CD8-positive, alpha-beta memory T cell (primary cell): ENCODE data around the gene MIPEP. TPM values are rescaled to one million over a fixed set of nuclear protein-coding genes. Genes with fewer than 3 reads are reported as not detected.

Experiments used
- CTCF ChIA-PET: fragments of 350-600 bp; sonication (Branson Sonifier 250); formaldehyde crosslinking; loops from one replicate; lab custom pipeline; 2021; ENCODE audit warnings: antibody characterized with exemption; lab: Charles Lee
- POLR2A ChIA-PET: fragments of 350-600 bp; sonication (Branson Sonifier 250); formaldehyde crosslinking; loops from one replicate; lab custom pipeline; 2021; ENCODE audit warnings: antibody characterized with exemption; lab: Charles Lee
- DNase-seq, 5 donors: peaks; one replicate each; pipeline versions ENCODE4 v3.0.0 to v3.0.0-alpha.2; 2020 to 2022; ENCODE audit warnings: mixed read lengths in 1 of 5
- H3K27ac ChIP-seq: one replicate; pipeline ENCODE4 v1.7.0; 2013; ENCODE audit warnings: low read depth, mild to moderate bottlenecking, low read length, moderate library complexity
- H3K27me3 ChIP-seq: 2 replicates; pipeline ENCODE4 v1.7.0; 2013; ENCODE audit warnings: low read length, mild to moderate bottlenecking; ENCODE audit not compliant: insufficient read depth, poor library complexity, severe bottlenecking
- H3K36me3 ChIP-seq: 2 replicates; pipeline ENCODE4 v1.7.0; 2013; ENCODE audit warnings: mild to moderate bottlenecking, low read length, moderate library complexity; ENCODE audit not compliant: insufficient read depth
- H3K4me1 ChIP-seq: 2 replicates; pipeline ENCODE4 v1.7.0; 2013; ENCODE audit warnings: mild to moderate bottlenecking, low read length, moderate library complexity; ENCODE audit not compliant: insufficient read depth
- H3K4me3 ChIP-seq: 2 replicates; pipeline ENCODE4 v1.7.0; 2013; ENCODE audit warnings: mild to moderate bottlenecking, low read length
- H3K9me3 ChIP-seq: 2 replicates; pipeline ENCODE4 v1.7.0; 2013; ENCODE audit warnings: mild to moderate bottlenecking, low read length
- H3K27ac Mint-ChIP-seq, 8 donors: one replicate each; pipeline ENCODE4 v1.8.0; 2020 to 2021; ENCODE audit warnings: mixed read lengths in 8 of 8, mild to moderate bottlenecking in 6 of 8, inconsistent platforms in 3 of 8, moderate library complexity in 3 of 8
- H3K27me3 Mint-ChIP-seq, 2 donors: one replicate each; pipeline ENCODE4 v1.8.0; 2020 to 2021; ENCODE audit warnings: mixed read lengths in 2 of 2, mild to moderate bottlenecking in 1 of 2, moderate library complexity in 1 of 2
- H3K36me3 Mint-ChIP-seq, 3 donors: one replicate each; pipeline ENCODE4 v1.8.0; 2020 to 2021; ENCODE audit warnings: mixed read lengths in 3 of 3, inconsistent platforms in 1 of 3, mild to moderate bottlenecking in 1 of 3
- H3K4me1 Mint-ChIP-seq, 3 donors: one replicate each; pipeline ENCODE4 v1.8.0; 2020 to 2021; ENCODE audit warnings: mixed read lengths in 3 of 3, inconsistent platforms in 1 of 3, mild to moderate bottlenecking in 1 of 3
- H3K4me3 Mint-ChIP-seq, 7 donors: one replicate each; pipeline ENCODE4 v1.8.0; 2020 to 2021; ENCODE audit warnings: mixed read lengths in 7 of 7, mild to moderate bottlenecking in 6 of 7, moderate library complexity in 4 of 7, inconsistent platforms in 2 of 7
- H3K9me3 Mint-ChIP-seq, 5 donors: one replicate each; pipeline ENCODE4 v1.8.0; 2020 to 2022; ENCODE audit warnings: mixed read lengths in 5 of 5, mild to moderate bottlenecking in 3 of 5, moderate library complexity in 2 of 5, inconsistent platforms in 1 of 5
- polyA plus RNA-seq: library from polyadenylated mRNA; unstranded; fragments of 300-500 nt; fragmentation: Illumina TruSeq; gene quantifications from one replicate; pipeline ENCODE4 v1.2.3, GENCODE V29; 2021
- total RNA-seq, 2 experiments: library from RNA; stranded (reverse); gene quantifications; one replicate each; pipeline ENCODE4 v1.2.3, GENCODE V29; 2021

MIPEP gene
- total and polyA plus RNA-seq, 3 experiments from 2014 or later = 17.9 to 23.7 (median 18.8) TPM

- no peak for DNase-seq
- H3K4me3 ChIP-seq = no peak overlapping the region
- no peak overlapping the region for H3K4me3 Mint-ChIP-seq
Measured at GRCh38 chr13:23810685-23811240, 78.4 kb downstream of the MIPEP start.

GRCh38 chr13:23808803-23809202, 80.4 kb downstream of the MIPEP start:
- Histone ChIP-seq H3K9me3 (no peaks in the 10 kb centered on the region), H3K27ac (no peak overlapping the region), H3K4me1 (no peaks in the 10 kb centered on the region), H3K36me3 (no peaks in the 10 kb centered on the region), H3K27me3 (no peaks in the 10 kb centered on the region), H3K4me3 (no peak overlapping the region)
- ChIA-PET CTCF (no interaction called here), POLR2A (no interaction called here)
- Mint-ChIP-seq H3K27me3 (no peaks in the 10 kb centered on the region), H3K9me3 (no peaks in the 10 kb centered on the region), H3K36me3 (peaks cover 14 to 31% (median 23%) of the 10 kb centered on the region in 3 donors), H3K4me1 (no peaks in the 10 kb centered on the region), H3K4me3 (no peak overlapping the region), H3K27ac (no peak overlapping the region)
- no peak for DNase-seq

More at GRCh38 chr13:23810685-23811240, 78.4 kb downstream of the MIPEP start:
- CTCF ChIA-PET = no interaction called here
- Histone ChIP-seq H3K9me3 (no peaks in the 10 kb centered on the region), H3K27me3 (no peaks in the 10 kb centered on the region), H3K36me3 (no peaks in the 10 kb centered on the region), H3K27ac (no peak overlapping the region), H3K4me1 (no peaks in the 10 kb centered on the region)
- H3K9me3 Mint-ChIP-seq = no peaks in the 10 kb centered on the region
- no peak overlapping the region for H3K27ac Mint-ChIP-seq
- H3K4me1 Mint-ChIP-seq = no peaks in the 10 kb centered on the region
- POLR2A ChIA-PET = no interaction called here
- peaks cover 4 to 13% (median 7%) of the 10 kb centered on the region in 3 donors for H3K36me3 Mint-ChIP-seq
- H3K27me3 Mint-ChIP-seq = no peaks in the 10 kb centered on the region

DNA sequence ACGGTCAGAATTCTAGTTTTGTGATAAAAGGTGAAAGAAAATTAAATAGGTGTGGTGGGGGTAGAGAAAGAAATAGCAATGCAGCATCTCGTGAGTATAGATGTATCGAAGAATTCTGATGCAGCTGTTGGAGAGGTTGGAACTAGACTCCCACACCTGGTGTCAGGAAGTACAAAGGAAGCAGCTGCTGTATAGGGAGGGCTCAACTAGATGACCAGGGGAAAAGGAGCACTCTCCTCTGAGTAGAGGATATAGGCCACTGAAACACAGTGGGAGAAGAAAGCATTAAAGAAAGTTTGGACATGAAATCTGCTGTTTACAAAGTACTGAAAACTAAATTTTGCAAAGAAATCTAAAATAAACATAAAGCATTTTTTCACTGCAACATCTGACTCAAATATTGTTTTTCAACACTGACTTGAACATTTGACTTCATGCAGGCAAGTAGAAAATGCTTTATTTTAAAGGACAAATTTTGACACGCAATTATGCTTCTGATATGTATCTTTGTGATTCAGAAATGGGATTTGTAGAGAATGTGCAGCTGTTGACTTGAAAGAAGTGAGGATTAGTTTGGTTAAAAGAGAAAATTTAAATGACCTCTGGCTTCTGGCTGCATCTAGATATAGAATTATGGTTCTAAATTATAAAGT, 82.2 kb downstream of the MIPEP start:
- Mint-ChIP-seq H3K36me3 (peaks cover 14 to 40% (median 24%) of the 10 kb centered on the region in 3 donors), H3K4me1 (no peaks in the 10 kb centered on the region), H3K27ac (no peak overlapping the region), H3K9me3 (no peaks in the 10 kb centered on the region), H3K4me3 (no peak overlapping the region), H3K27me3 (no peaks in the 10 kb centered on the region)
- ChIA-PET POLR2A (no interaction called here), CTCF (no interaction called here)
- no peak for DNase-seq
- Histone ChIP-seq H3K9me3 (no peaks in the 10 kb centered on the region), H3K4me3 (no peak overlapping the region), H3K4me1 (no peaks in the 10 kb centered on the region), H3K27ac (no peak overlapping the region), H3K27me3 (no peaks in the 10 kb centered on the region), H3K36me3 (no peaks in the 10 kb centered on the region)

- H3K27ac ChIP-seq = no peak overlapping the region
- Mint-ChIP-seq H3K4me3 (no peak overlapping the region), H3K4me1 (peaks cover 0 to 5% (median 3%) of the 10 kb centered on the region in 3 donors), H3K36me3 (peaks cover 17 to 44% (median 26%) of the 10 kb centered on the region in 3 donors), H3K9me3 (no peaks in the 10 kb centered on the region), H3K27me3 (no peaks in the 10 kb centered on the region), H3K27ac (no peak overlapping the region)
- no peak overlapping the region for H3K4me3 ChIP-seq
- H3K9me3 ChIP-seq = no peaks in the 10 kb centered on the region
- ChIA-PET CTCF (no interaction called here), POLR2A (no interaction called here)
- DNase-seq = no peak
- H3K27me3 ChIP-seq = no peaks in the 10 kb centered on the region
- no peaks in the 10 kb centered on the region for H3K4me1 ChIP-seq
- H3K36me3 ChIP-seq = no peaks in the 10 kb centered on the region
Measured at GRCh38 chr13:23805821-23806220, 83.4 kb downstream of the MIPEP start.

GRCh38 chr13:23805122-23805521, 84.1 kb downstream of the MIPEP start:
- ChIA-PET POLR2A (no interaction called here), CTCF (no interaction called here)
- H3K4me1 ChIP-seq = no peaks in the 10 kb centered on the region
- no peaks in the 10 kb centered on the region for H3K9me3 ChIP-seq
- no peak overlapping the region for H3K27ac ChIP-seq
- Mint-ChIP-seq H3K27me3 (no peaks in the 10 kb centered on the region), H3K27ac (no peak overlapping the region), H3K4me1 (peaks cover 0 to 11% (median 5%) of the 10 kb centered on the region in 3 donors), H3K36me3 (peaks cover 17 to 49% (median 26%) of the 10 kb centered on the region in 3 donors), H3K4me3 (no peak overlapping the region), H3K9me3 (no peaks in the 10 kb centered on the region)
- no peak for DNase-seq
- H3K27me3 ChIP-seq = no peaks in the 10 kb centered on the region
- H3K36me3 ChIP-seq = no peaks in the 10 kb centered on the region
- H3K4me3 ChIP-seq = no peak overlapping the region

- ChIA-PET POLR2A (no interaction called here), CTCF (no interaction called here)
- no peak overlapping the region for H3K27ac ChIP-seq
- no peaks in the 10 kb centered on the region for H3K27me3 ChIP-seq
- H3K36me3 Mint-ChIP-seq = peaks cover 17 to 52% (median 26%) of the 10 kb centered on the region in 3 donors
- H3K4me1 Mint-ChIP-seq = peaks cover 0 to 18% (median 7%) of the 10 kb centered on the region in 3 donors
- no peaks in the 10 kb centered on the region for H3K4me1 ChIP-seq
- no peaks in the 10 kb centered on the region for H3K36me3 ChIP-seq
- no peak overlapping the region for H3K4me3 Mint-ChIP-seq
- H3K4me3 ChIP-seq = no peak overlapping the region
- H3K9me3 ChIP-seq = no peaks in the 10 kb centered on the region
- no peak overlapping the region for H3K27ac Mint-ChIP-seq
- H3K27me3 Mint-ChIP-seq = no peaks in the 10 kb centered on the region
- DNase-seq = no peak
- H3K9me3 Mint-ChIP-seq = no peaks in the 10 kb centered on the region
Measured at GRCh38 chr13:23804166-23804565, 85.0 kb downstream of the MIPEP start.

GRCh38 chr13:23801141-23801540, 88.1 kb downstream of the MIPEP start:
- Histone ChIP-seq H3K4me3 (no peak overlapping the region), H3K4me1 (no peaks in the 10 kb centered on the region), H3K27ac (no peak overlapping the region), H3K36me3 (no peaks in the 10 kb centered on the region), H3K27me3 (no peaks in the 10 kb centered on the region), H3K9me3 (no peaks in the 10 kb centered on the region)
- H3K36me3 Mint-ChIP-seq = peaks cover 26 to 55% (median 27%) of the 10 kb centered on the region in 3 donors
- no peak overlapping the region for H3K27ac Mint-ChIP-seq
- H3K9me3 Mint-ChIP-seq = no peaks in the 10 kb centered on the region
- DNase-seq = no peak
- CTCF ChIA-PET = no interaction called here
- peaks cover 0 to 18% (median 7%) of the 10 kb centered on the region in 3 donors for H3K4me1 Mint-ChIP-seq
- POLR2A ChIA-PET = no interaction called here
- H3K4me3 Mint-ChIP-seq = no peak overlapping the region
- H3K27me3 Mint-ChIP-seq = no peaks in the 10 kb centered on the region

DNA sequence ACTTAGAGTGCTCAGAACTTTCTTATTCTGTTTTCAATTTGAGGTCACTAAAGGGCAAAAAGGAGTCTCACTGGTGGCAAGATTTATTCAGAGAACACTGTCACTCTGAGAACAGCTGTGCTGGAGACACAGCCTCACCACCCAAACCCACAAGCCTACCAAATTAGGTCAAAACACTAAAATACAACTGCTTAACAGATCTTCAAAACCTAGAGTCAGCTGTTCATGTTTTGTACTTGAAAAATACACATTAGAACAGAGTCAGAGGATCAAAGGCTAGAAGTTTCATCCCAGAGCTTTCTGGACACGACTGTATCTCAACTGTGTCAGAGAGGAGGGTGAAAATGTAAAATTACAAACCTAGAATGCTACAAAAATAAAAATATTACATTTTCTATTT, 89.3 kb downstream of the MIPEP start:
- H3K27me3 Mint-ChIP-seq = no peaks in the 10 kb centered on the region
- H3K27ac Mint-ChIP-seq = peak overlapping the region in 4 of 8 donors; percentile 18 to 79 (median 42)
- Histone ChIP-seq H3K9me3 (no peaks in the 10 kb centered on the region), H3K27ac (no peak overlapping the region), H3K4me1 (no peaks in the 10 kb centered on the region), H3K27me3 (no peaks in the 10 kb centered on the region), H3K4me3 (no peak overlapping the region), H3K36me3 (no peaks in the 10 kb centered on the region)
- ChIA-PET POLR2A (no interaction called here), CTCF (no interaction called here)
- peak in 1 of 5 donors; percentile 2 for DNase-seq
- H3K4me1 Mint-ChIP-seq = peaks cover 0 to 18% (median 7%) of the 10 kb centered on the region in 3 donors
- peaks cover 19 to 45% (median 21%) of the 10 kb centered on the region in 3 donors for H3K36me3 Mint-ChIP-seq
- no peaks in the 10 kb centered on the region for H3K9me3 Mint-ChIP-seq
- H3K4me3 Mint-ChIP-seq = no peak overlapping the region
